ENCODE data around the gene PRICKLE4. TPM values are rescaled to one million over a fixed set of nuclear protein-coding genes. Genes with fewer than 3 reads are reported as not detected.

PRICKLE4 gene
- 5.4 and 6.4 TPM in 2 replicates for total RNA-seq

- DNase-seq (ENCODE audit: extremely low read depth, low read depth, low spot score) = no peak
These were observed at the start of gene PRICKLE4 for GRCh38 chr6:41780551-41781365. TSS of gene PRICKLE4 (plus strand) at chr6:41780782. CDS start at chr6:41783474, 2,692 bp downstream.

- DNase-seq (ENCODE audit: extremely low read depth, low read depth, low spot score) = no peak
These were observed 49.0 kb upstream of the PRICKLE4 start for GRCh38 chr6:41731561-41732086.

GRCh38 chr6:41732149-41732548 is 48.4 kb upstream of the PRICKLE4 start:
- no peak for DNase-seq (ENCODE audit: extremely low read depth, low read depth, low spot score)

- DNase-seq (ENCODE audit: extremely low read depth, low read depth, low spot score) = no peak
These were observed 47.8 kb upstream of the PRICKLE4 start for GRCh38 chr6:41732591-41733359.

GRCh38 chr6:41733360-41733706 is 47.2 kb upstream of the PRICKLE4 start:
- no peak for DNase-seq (ENCODE audit: extremely low read depth, low read depth, low spot score)

- no peak for DNase-seq (ENCODE audit: extremely low read depth, low read depth, low spot score)
These were observed 46.6 kb upstream of the PRICKLE4 start for GRCh38 chr6:41733707-41734665.

GRCh38 chr6:41734666-41735426 is 45.7 kb upstream of the PRICKLE4 start:
- DNase-seq (ENCODE audit: extremely low read depth, low read depth, low spot score) = no peak

- DNase-seq (ENCODE audit: extremely low read depth, low read depth, low spot score) = peak; percentile 37
These were observed 45.0 kb upstream of the PRICKLE4 start, which contains the start of gene TFEB for GRCh38 chr6:41735427-41736185. TSS of gene TFEB (minus strand) at chr6:41735608. CDS start at chr6:41691213, 44,395 bp downstream.

- no peak for DNase-seq (ENCODE audit: extremely low read depth, low read depth, low spot score)
These were observed 44.3 kb upstream of the PRICKLE4 start for GRCh38 chr6:41736186-41736733.

- DNase-seq (ENCODE audit: extremely low read depth, low read depth, low spot score) = no peak
These were observed 43.6 kb upstream of the PRICKLE4 start for GRCh38 chr6:41736800-41737555.

GRCh38 chr6:41737591-41738130 is 42.9 kb upstream of the PRICKLE4 start:
- DNase-seq (ENCODE audit: extremely low read depth, low read depth, low spot score) = no peak

GRCh38 chr6:41739041-41739440 is 41.5 kb upstream of the PRICKLE4 start:
- no peak for DNase-seq (ENCODE audit: extremely low read depth, low read depth, low spot score)

- DNase-seq (ENCODE audit: extremely low read depth, low read depth, low spot score) = no peak
These were observed 40.0 kb upstream of the PRICKLE4 start for GRCh38 chr6:41740366-41741162.

- DNase-seq (ENCODE audit: extremely low read depth, low read depth, low spot score) = no peak
These were observed 38.7 kb upstream of the PRICKLE4 start for GRCh38 chr6:41741625-41742490.

GRCh38 chr6:41743406-41744235 is 37.0 kb upstream of the PRICKLE4 start:
- DNase-seq (ENCODE audit: extremely low read depth, low read depth, low spot score) = no peak

Data from glomerular endothelial cell (primary cell).